PC-3 (cell line): ENCODE measurements around the gene MC5R. TPM values are rescaled to one million over a fixed set of nuclear protein-coding genes. Genes with fewer than 3 reads are reported as not detected.

ENCODE experiments used
- ATAC-seq: fragments of 200-7000 bp; cut with Tn5 transposase; 2 replicates; pipeline ENCODE4 v1.9.1; 2020; ENCODE audit warnings: mild to moderate bottlenecking, moderate library complexity
- BruUV-seq: library from RNA; stranded (reverse); fragments of 400-500 nt; replicated peaks from 2 replicates; lab custom pipeline; 2021; lab: Mats Ljungman, UMichigan
- CTCF ChIA-PET: fragments of 300-600 bp; sonication (Branson Sonifier 250); formaldehyde crosslinking; loops from one replicate; lab custom pipeline; 2022; ENCODE audit warnings: antibody characterized with exemption; lab: Charles Lee
- POLR2A ChIA-PET: fragments of 300-600 bp; sonication (Branson Sonifier 250); formaldehyde crosslinking; loops from one replicate; lab custom pipeline; 2022; ENCODE audit warnings: antibody characterized with exemption; ENCODE audit not compliant: unreplicated experiment; lab: Charles Lee
- DNase-seq: peaks from one replicate; pipeline ENCODE4 v3.0.0-alpha.2; 2015
- H2AFZ ChIP-seq: fragments of 300-600 bp; sonication (generic); 2 replicates; pipeline ENCODE4 v1.6.0; 2016; ENCODE audit warnings: antibody characterized with exemption, low read length
- H3F3A ChIP-seq: fragments of 300-600 bp; sonication (generic); one replicate; pipeline ENCODE4 v1.6.0; 2017; ENCODE audit warnings: antibody characterized with exemption, low read length, control low read depth, mild to moderate bottlenecking; ENCODE audit not compliant: unreplicated experiment
- H3K27ac ChIP-seq: fragments of 300-600 bp; sonication (generic); 2 replicates; pipeline ENCODE4 v1.5.1; 2016; ENCODE audit warnings: mild to moderate bottlenecking, low read length
- H3K27me3 ChIP-seq: fragments of 300-600 bp; sonication (generic); 2 replicates; pipeline ENCODE4 v1.6.1; 2016; ENCODE audit warnings: low read length, mixed read lengths
- H3K36me3 ChIP-seq: fragments of 300-600 bp; sonication (generic); 2 replicates; pipeline ENCODE4 v1.6.1; 2016; ENCODE audit warnings: low read depth, mixed run types, low read length, mixed read lengths
- H3K4me1 ChIP-seq: fragments of 300-600 bp; sonication (generic); 2 replicates; pipeline ENCODE4 v1.5.1; 2016; ENCODE audit warnings: low read length; ENCODE audit not compliant: insufficient read depth
- H3K4me2 ChIP-seq: fragments of 300-600 bp; sonication (generic); 2 replicates; pipeline ENCODE4 v1.6.0; 2016; ENCODE audit warnings: low read length
- H3K4me3 ChIP-seq: fragments of 300-600 bp; sonication (generic); 2 replicates; pipeline ENCODE4 v1.5.1; 2016; ENCODE audit warnings: mild to moderate bottlenecking, low read length, mixed read lengths
- H3K79me2 ChIP-seq: fragments of 300-600 bp; sonication (generic); 2 replicates; pipeline ENCODE4 v1.6.1; 2017; ENCODE audit warnings: low read length, mixed read lengths
- H3K9ac ChIP-seq: fragments of 300-600 bp; sonication (generic); 2 replicates; pipeline ENCODE4 v1.6.0; 2016; ENCODE audit warnings: mild to moderate bottlenecking, low read length
- H3K9me2 ChIP-seq: fragments of 300-600 bp; sonication (generic); replicated peaks from 2 replicates; pipeline ENCODE4 v1.6.1; 2016; ENCODE audit warnings: mixed run types, low read length, mixed read lengths
- H3K9me3 ChIP-seq: fragments of 300-600 bp; sonication (generic); 2 replicates; pipeline ENCODE4 v1.6.1; 2016; ENCODE audit warnings: low read length, mixed read lengths
- H4K20me1 ChIP-seq: fragments of 300-600 bp; sonication (generic); 2 replicates; pipeline ENCODE4 v1.6.1; 2016; ENCODE audit warnings: low read length, mixed read lengths
- EZH2 ChIP-seq: fragments of 300-600 bp; sonication (generic); IDR thresholded peaks from one replicate; pipeline ENCODE4 v1.6.1; 2017; ENCODE audit warnings: antibody characterized with exemption, mild to moderate bottlenecking, low read length; ENCODE audit not compliant: unreplicated experiment
- EZH2phosphoT487 ChIP-seq: fragments of 300-600 bp; sonication (generic); IDR thresholded peaks from 2 replicates; pipeline ENCODE4 v1.6.1; 2018; ENCODE audit warnings: mild to moderate bottlenecking, antibody characterized with exemption, low read length, borderline replicate concordance
- intact Hi-C: fragments of 100-400 bp; cut with micrococcal nuclease; formaldehyde crosslinking; loops from 2 replicates; pipeline ENCODE4 v1.9.0; 2023
- total RNA-seq: library from RNA; depleted of rRNA; stranded (reverse); fragments of >200 nt; gene quantifications from 2 replicates; pipeline ENCODE4 v1.2.3, GENCODE V29; 2014
- TF ChIP-seq, protein P1 (sequence below): fragments of 300-600 bp; sonication (generic); conservative IDR thresholded peaks from 2 replicates; pipeline ENCODE4 v1.5.1; 2017; ENCODE audit warnings: antibody characterized with exemption, low read depth, mild to moderate bottlenecking, low read length

Gene MC5R
- total RNA-seq, 1 experiment from 2014 or later: not detected

DNA sequence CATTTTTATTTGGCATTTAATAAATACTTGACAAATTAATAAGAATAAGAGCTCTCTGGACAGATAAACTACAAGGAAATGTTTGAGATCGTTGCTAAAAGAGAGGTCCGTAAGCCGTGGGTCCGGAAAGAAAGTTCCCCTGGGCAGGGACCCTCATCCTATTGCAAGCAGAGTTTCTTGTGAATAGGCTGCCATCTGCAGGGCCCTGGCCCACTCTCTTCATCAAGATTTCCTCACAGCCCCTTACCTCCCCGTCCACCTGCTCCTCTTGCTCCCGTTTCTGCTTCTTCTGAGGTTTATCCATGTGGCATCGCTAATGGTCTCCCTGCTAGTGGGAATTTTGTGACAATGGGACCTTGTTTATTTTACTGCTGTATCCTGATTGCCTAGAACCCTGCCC is 30.1 kb upstream of the MC5R start:
- no peak for ATAC-seq
- H3K27me3 ChIP-seq: peaks cover 5% of the 10 kb centered on the region; the same call in 1 of the 2 replicates
- intact Hi-C loops: no loop called here

DNA sequence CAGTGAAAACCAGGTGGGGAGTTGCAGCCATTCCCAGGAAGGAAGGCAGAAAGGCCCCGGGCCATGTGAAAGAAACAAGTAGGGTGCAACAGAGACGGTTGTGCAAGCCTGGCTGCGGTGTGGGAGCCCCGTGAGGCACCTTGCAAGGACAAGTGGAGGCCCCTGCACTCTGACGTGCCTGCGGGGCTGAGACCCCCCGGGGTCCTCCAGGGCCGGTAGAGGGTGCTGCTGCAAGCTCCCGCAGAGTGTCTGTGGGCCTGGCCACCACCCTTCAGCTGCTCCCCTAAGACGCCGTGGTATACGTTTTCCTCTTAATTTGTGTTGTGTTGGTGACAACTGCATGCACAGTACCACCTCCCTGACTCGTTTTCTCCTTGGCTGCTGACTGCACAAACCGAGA is 27.4 kb upstream of the MC5R start:
- BruUV-seq: no TSS peak
- no peak overlapping the region for H3K27ac ChIP-seq

More for the DNA sequence above, 30.1 kb upstream of the MC5R start:
- Histone ChIP-seq H3K4me2 (no peak overlapping the region), H3K79me2 (no peaks in the 10 kb centered on the region), H3K9ac (no peak overlapping the region), H3F3A (no peaks in the 10 kb centered on the region), H3K9me2 (no peaks in the 10 kb centered on the region), H2AFZ (no peak overlapping the region), H4K20me1 (no peaks in the 10 kb centered on the region), H3K27ac (no peak overlapping the region), H3K36me3 (no peaks in the 10 kb centered on the region), H3K4me1 (peaks cover 17% of the 10 kb centered on the region), H3K9me3 (no peaks in the 10 kb centered on the region), H3K4me3 (no peak overlapping the region)
- no TSS peak for BruUV-seq
- no peak for TF ChIP-seq EZH2phosphoT487
- no peak for TF ChIP-seq EZH2
- TF ChIP-seq, protein P1, sequence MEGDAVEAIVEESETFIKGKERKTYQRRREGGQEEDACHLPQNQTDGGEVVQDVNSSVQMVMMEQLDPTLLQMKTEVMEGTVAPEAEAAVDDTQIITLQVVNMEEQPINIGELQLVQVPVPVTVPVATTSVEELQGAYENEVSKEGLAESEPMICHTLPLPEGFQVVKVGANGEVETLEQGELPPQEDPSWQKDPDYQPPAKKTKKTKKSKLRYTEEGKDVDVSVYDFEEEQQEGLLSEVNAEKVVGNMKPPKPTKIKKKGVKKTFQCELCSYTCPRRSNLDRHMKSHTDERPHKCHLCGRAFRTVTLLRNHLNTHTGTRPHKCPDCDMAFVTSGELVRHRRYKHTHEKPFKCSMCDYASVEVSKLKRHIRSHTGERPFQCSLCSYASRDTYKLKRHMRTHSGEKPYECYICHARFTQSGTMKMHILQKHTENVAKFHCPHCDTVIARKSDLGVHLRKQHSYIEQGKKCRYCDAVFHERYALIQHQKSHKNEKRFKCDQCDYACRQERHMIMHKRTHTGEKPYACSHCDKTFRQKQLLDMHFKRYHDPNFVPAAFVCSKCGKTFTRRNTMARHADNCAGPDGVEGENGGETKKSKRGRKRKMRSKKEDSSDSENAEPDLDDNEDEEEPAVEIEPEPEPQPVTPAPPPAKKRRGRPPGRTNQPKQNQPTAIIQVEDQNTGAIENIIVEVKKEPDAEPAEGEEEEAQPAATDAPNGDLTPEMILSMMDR: no peak
- POLR2A ChIA-PET: no interaction called here
- CTCF ChIA-PET: no interaction called here
- no peak for DNase-seq

DNA sequence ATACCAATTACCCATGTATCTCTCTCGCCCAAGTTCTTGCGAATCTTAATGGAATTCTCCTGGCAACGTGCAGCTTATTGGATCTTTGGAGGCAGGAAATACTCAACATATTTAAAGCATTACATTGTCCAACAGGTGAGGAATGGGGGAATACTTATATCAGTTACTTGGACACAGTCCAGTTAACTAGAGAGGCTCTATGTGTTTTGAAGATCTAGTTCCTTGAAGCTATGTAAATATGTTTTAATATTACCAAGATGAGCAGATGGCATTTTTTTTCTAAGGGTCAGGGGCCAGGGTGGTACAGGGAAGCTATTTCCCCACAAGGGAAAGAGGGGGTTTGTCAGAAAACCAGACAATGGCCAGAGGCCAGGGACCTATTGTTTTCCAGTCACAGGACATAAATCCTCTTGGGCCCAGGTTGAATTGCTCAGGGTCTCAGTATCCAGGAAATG is 26.8 kb upstream of the MC5R start:
- H3F3A ChIP-seq: no peaks in the 10 kb centered on the region
- H3K9me3 ChIP-seq: no peaks in the 10 kb centered on the region
- no peak overlapping the region for H3K27ac ChIP-seq
- TF ChIP-seq, protein P1: no peak
- no peak for TF ChIP-seq EZH2phosphoT487
- TF ChIP-seq EZH2: no peak
- peaks cover 4% of the 10 kb centered on the region for H3K27me3 ChIP-seq
- H3K4me2 ChIP-seq: peak overlapping the region; percentile 23
- no TSS peak for BruUV-seq
- DNase-seq (peak; percentile 84), ATAC-seq (peak; percentile 6; the same call in 1 of the 2 replicates)
- H3K79me2 ChIP-seq: no peaks in the 10 kb centered on the region
- no peak overlapping the region for H3K9ac ChIP-seq
- H3K4me1 ChIP-seq: peaks cover 26% of the 10 kb centered on the region
- H2AFZ ChIP-seq: no peak overlapping the region
- H3K9me2 ChIP-seq: no peaks in the 10 kb centered on the region
- no peaks in the 10 kb centered on the region for H3K36me3 ChIP-seq
- no peaks in the 10 kb centered on the region for H4K20me1 ChIP-seq
- POLR2A ChIA-PET: no interaction called here
- CTCF ChIA-PET: interaction anchor here (0.5 kb wide), 1 partner anchor 131 kb away, joined by 3 read pairs; no protein-coding TSS in a partner anchor
- intact Hi-C loops: no loop called here
- H3K4me3 ChIP-seq: no peak overlapping the region

More for the DNA sequence above, 27.4 kb upstream of the MC5R start:
- Histone ChIP-seq H3K4me2 (peak overlapping the region; percentile 23), H4K20me1 (no peaks in the 10 kb centered on the region), H3K9ac (no peak overlapping the region), H2AFZ (0 out of 2 replicates have a peak overlapping the region, but pooled peaks have one; percentile 2), H3K4me3 (no peak overlapping the region), H3K4me1 (peaks cover 26% of the 10 kb centered on the region), H3K79me2 (no peaks in the 10 kb centered on the region), H3K9me2 (no peaks in the 10 kb centered on the region), H3K9me3 (no peaks in the 10 kb centered on the region), H3K36me3 (no peaks in the 10 kb centered on the region), H3F3A (no peaks in the 10 kb centered on the region), H3K27me3 (peaks cover under 1% of the 10 kb centered on the region; the same call in 1 of the 2 replicates)
- POLR2A ChIA-PET: no interaction called here
- ATAC-seq (no peak), DNase-seq (no peak)
- CTCF ChIA-PET: no interaction called here
- TF ChIP-seq, protein P1: 0 out of 2 replicates have a peak, but pooled peaks have one; percentile 9
- TF ChIP-seq EZH2phosphoT487: no peak
- intact Hi-C loops: no loop called here
